HG03469 (cell line): ENCODE measurements around the gene GPR34.
A peak's percentile ranks its signal among the peaks of the same experiment; 100 is the strongest.

Source experiments
- ATAC-seq: cut with Tn5 transposase; IDR thresholded peaks from one replicate; pipeline ENCODE4 v1.9.1; 2021; ENCODE audit warnings: mild to moderate bottlenecking, moderate library complexity, moderate number of reproducible peaks; ENCODE audit not compliant: unreplicated experiment

Gene GPR34

DNA sequence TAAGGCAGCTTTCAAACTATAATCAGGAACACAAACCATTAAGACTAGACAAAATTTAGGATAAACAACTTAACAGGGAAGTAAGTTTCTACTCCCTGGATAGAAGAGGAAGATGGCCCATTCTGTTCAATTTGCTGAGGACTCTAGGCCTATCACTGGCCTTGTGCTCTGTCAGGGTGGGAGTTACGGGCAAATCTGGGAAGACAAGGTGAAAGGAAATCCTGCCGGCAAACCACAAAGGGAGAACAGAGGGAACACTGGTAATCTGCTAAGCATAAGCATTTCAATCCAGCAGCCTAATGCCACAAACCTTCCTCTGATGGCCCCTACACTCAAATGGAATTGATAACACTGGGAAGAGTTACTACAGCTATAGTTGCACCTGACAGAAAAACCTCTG is 43.5 kb downstream of the GPR34 start:
- no peak for ATAC-seq

DNA sequence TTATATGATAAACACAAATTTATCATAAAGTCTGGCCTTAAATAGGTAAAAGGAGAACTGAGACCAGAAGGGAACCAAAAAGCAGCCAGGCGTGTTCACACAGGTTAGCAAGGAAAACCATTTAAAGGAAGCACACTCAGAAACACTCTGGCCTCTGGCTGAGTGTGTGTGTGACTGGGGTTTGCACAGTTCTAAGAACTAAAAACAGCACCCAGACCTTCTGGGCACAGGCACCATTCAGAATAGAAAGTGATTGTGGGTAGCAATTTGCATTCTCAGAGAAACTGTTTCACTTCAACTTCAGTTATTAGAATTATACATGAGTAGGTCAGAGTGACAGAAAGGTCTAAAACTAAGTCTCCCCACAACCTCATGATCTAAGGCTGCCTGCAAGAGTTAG is 45.2 kb downstream of the GPR34 start:
- peak; percentile 94 for ATAC-seq

- ATAC-seq, result no peak
Measured at GRCh38 chrX:41734530-41734929, 45.8 kb downstream of the GPR34 start.

DNA sequence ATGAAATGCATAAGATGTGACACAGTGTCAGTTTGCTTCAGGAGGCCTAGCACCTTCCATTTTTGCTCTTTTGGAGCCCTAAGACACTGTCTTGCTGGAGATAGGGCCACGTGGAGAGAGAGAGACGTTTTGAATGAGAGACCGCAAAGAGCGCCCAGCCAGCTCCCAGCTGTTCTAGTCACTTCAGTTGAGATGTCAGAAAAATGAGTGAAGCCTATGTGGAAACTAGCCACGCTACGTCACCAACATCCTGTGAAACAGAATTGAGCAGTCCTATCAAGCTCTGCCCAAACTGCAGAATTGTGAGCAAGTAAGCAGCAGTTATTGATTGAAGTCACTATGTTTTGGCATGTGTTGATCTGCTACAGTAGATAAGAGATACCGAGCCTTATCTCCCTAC is 48.3 kb downstream of the GPR34 start:
- no peak for ATAC-seq

DNA sequence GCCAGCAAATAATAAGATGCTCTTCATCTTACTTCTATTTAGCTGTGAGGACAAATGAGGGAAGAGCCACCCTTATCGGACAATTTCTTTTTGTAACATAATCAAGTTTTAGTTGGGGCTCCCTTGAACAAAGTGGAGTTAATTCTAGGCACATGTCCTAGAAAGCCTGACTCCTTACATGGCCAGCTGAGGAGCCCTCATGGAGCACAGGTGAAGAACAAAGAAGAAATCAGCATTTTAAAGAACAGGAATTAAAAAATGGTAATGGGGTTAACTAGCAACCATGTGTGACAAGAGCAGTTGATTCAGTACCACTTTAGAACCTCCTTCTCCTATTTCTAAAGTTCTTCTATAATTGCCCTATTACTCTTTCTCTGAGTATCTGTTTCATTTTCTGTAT is 51.1 kb downstream of the GPR34 start:
- ATAC-seq, result no peak
